DMS53 (cell line): ENCODE measurements around the gene SLC4A11.

Experiments used
- DNase-seq: peaks from one replicate; lab custom pipeline; 2025; lab: John Stamatoyannopoulos, UW

Gene SLC4A11

DNA sequence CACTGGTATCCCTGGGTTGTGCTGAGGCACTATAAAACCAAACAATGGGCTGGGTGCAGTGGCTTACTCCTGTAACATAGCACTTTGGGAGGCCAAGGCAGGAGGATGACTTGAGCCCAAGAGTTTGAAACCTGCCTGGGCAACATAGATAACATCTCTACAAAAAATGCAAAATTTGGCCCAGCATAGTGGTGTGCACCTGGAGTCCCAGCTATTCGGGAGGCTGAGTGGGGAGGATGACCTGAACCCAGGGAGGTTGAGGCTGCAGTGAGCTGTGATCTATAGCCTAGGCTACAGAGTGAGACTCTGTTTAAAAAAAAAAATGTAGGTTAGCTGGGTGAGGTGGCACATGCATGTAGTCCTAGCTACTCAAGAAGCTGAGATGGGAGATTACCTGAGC is 7.7 kb upstream of the SLC4A11 start:
- DNase-seq: no peak

DNA sequence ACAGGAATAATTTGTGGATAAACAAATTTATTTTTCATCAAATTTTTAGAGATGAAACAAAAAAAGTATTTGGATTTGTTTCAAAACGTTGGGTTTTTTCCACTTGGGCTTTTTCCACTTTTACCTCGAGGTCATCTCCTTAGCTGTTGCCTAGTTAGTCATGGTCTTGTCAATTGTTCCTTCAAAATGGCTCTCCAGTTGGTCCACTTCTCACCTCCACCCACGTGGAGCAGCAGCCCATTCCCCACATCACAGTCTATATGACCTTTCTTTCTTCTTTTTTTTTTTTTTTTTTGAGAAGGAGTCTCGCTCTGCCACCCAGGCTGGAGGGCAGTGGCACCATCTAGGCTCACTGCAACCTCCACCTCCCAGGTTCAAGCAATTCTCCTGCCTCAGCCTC is 6.7 kb upstream of the SLC4A11 start:
- no peak for DNase-seq

DNA sequence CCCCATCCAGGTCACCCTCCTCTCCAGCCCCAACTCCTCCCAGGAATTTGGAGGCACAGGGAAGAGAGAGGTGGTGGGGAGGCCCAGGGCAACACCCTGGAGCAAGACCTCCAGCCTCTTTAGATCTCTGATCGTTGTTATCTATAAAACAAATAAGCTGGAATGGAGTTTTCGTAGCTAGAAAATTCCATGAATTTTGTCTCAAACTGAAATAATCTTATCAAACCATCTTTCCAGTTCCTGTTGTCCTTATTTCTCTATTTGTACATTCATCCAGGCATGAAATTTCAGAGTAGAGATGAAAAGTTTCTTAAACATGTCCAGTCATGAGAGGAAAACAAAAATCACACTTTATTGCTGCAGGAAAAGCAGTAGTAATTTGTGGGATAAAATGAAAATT is 6.2 kb upstream of the SLC4A11 start:
- no peak for DNase-seq

DNA sequence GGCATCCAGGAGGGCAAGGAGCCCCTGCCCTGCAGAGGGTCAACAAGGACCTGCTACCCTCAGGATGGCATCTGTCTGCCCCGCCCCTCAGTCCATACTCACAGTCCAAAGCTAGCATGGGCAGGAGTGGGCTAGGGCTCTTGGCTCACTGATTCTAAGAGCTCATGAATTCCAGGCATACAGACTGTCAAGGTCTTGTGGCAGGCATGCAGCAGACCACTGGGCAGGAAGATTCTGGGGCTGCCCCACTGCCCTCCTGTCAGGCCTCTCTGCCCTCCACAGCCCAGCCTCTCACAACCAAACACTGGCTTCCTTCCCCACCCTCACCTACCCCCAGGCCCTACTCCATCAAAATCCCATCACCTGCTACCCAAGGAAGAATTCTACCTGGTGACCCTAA is 5.6 kb upstream of the SLC4A11 start:
- DNase-seq: no peak

DNA sequence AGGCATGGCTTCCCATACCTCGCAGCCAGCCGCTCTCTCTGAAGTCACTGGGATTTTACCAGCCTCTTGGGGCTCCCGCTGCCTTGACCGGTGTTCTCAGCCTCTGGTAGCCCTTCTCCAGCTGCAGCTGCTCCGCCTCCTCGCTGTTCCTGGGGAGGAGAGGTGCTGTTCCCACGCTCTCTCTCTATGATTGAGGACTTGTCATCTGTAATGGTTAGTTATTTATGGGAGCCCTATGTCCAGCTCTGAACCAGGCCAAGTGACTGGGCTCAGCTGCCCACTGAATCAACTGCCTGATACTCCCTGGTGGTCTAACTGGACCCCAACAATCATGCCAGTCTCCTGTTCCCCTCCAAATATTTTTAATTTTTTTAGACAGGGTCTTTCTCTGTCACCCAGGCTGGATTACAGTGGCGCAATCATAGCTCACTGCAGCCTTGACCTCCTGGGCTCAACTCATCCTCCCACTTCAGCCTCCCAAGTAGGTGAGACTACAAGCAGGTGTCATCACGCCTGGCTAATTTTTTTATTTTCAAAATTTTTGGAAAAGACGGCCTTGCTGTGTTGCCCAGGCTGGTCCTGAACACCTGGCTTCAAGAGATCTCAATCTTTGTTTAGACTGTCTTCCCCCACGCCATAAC is 4.8 kb upstream of the SLC4A11 start:
- DNase-seq: no peak

DNA sequence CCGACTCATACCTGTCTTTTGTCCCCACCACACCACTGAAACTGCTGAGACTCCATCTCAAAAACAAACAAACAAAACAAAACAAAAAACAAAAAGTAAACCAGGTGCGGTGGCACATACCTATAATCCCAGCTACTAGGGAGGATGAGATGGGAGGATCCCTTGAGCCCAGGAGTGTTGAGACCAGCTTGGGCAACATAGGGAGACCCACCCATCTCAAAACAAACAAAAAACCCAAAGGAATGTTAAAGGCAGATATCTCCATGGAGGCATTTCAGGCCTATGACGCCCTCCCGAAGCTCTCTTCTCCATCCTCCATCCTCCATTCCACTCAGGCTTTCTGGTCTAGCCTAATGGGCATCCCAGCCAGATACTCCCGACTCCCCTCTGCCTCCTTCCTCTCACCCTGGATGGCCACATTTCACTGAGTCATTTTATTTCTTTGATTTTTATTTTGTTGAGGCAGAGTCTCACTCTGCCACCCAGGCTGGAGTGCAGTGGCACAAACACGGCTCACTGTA is 3.2 kb upstream of the SLC4A11 start:
- no peak for DNase-seq

DNA sequence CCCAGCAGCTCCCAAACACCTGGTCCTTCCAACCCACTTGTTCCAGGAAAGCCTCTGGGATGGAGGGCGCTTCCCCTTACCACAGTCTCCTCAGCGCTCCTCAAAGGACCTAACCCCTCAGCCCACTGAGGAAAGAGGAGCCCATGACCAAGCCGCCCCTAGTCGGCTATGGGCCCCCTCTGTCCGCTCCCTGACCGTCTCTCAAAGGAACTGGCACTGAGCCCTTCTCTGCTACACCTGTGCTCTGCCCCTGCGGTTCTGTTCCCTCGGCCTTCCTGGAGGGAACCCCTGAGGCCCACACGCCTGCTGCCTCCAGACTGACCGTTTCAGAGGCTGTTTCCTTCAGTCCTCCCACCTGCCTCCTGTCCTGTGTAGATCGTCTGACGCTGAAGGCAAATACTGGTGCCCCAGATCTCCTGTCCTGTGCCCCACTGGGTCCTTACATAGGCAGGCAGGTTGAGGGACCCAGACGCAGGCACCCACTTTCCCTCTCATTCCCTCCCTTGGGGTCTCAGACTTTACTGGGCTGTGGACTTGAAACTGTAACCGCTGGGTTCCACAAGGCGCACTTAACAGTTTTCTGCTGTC is 1.9 kb upstream of the SLC4A11 start:
- DNase-seq: no peak

DNA sequence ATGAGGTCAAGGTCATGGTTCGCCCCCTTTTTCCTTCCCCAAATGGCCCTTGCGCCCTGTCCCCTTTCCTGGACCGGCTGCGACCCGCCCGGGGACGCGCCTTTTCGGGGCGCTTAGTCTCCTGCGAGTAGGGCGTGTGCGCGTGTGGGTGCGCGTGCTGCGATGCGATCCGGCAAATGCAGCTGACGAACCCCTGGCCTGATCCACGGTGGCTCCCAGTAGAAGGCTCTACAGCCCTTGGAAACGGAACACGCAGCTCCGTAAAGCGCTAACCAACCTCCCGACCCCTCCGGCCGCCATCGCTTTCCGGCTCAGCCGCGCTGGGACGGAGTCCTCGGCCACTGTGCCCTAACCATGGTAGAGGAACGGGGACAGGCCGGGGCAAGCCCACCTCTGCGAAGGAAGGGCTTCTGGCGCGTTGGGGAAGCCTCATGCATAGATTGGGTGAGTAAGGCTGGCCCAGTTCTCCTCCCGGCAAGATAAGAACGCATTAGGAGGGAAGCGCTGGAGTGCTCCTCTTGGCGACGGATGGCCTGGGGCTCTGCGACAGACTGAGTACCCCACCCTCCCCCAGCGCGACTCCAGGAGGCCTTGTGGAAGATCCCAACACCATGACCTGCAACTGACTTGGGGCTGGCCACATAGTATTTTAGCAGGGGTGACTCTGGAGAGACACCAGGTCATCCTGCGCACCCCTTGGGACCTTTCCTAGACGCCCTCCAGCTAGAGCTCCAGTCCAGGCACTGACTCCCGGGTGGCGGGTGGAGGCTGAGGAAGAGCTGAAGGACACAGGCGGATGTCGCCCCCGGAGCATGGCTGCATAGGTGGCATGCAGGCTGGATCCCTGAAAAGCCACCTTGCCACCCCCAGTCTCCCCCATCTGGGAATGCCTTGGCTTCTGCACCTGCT is 1.1 kb upstream of the SLC4A11 start:
- peak; percentile 69 for DNase-seq

DNA sequence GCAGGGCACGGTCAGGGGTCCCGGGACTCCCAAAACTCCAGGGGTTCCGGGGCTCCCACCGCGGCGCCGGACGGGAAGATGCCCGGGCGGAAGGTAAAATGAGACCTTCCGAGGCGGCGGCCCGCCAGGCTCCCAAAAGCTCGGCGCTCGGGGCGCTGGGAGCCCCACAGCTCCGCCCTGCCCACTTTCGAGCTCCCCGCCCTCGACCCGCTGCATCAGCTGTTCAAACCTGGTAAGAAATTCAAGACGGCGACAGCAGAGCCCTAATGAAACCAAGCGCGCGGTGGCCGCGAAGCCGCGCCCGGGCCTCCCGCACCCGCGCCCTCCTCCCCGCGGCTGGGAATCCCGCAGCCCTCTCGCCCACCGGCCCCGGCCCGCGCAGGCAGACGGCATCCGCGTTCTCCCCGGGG is 369 bp downstream of the SLC4A11 start:
- peak; percentile 76 for DNase-seq

DNA sequence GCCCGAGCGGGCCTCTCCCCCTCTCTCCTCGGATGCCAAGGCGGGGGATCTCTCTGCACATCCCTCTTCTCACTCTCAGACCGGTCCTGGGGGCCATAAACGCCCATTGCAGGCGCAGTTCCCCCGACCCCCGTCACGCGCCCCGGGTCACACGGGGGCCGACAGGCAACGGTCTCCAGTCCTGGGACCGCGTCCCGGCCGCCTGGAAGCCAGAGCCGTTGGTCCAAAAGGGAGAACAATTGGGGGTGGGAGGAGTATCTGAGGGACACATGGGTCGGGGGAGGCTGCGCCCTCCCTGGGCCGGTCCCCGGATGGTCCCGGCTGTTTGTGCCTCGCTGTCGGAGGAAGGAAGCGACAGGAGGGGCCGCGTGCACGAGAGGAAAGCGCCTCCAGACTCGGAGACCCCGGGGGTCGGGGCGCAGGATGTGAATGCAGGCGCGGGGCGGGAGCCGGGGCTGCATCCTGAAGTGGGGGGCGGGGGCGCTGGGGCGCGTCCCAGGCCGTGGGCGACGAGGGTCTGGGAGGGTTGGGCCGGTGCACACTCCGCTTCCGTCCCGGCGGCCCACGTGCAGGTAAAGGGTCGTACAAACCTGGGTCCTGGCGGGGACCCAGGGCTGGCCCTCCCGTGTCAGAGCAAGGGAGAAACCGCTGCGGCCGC is 903 bp downstream of the SLC4A11 start:
- peak; percentile 61 for DNase-seq

DNA sequence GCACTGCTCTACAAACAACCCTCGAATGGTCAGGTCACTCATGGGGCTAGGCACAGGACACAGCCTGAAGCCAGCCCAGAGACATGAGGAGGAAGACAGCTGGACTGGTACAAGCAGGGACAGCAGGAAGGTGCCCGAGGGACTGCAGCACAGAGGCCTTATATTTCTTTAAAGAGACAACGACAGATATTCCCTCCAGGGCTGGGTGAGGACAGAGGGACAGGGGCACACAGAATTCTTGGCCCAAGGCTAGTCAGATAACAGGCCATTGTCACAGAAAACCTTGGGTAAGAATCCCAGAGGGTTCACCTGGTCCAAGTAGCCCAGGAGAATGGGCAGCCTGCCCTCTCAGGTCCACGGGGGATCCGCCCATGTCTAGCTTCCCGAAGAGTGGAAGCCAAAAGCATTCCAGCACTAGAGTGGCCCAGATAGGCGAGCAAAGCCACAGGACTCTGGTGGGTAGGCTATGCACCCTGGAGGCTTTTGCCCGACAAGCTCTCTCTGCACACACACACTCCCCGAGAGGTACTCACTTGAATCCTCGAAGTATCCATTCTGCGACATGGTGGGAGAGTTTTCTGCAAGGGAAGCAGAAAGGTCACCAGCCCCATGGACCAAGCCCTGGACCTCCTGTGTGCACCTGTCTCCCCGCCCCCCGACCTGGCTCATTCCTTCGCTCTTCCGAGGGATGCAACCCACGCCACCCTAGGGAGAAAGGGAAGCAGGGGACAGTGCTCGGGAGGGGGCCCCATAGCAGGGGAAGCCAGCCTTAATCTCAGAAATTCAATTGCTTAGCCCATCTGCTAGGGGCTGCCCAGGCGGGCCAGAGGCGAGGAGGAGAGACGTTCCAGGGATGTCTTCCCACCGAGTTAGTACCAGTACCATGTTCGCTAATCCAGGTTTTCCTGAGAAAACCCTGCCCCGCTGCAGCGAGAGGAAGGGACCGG is 1.7 kb downstream of the SLC4A11 start:
- peak; percentile 49 for DNase-seq

DNA sequence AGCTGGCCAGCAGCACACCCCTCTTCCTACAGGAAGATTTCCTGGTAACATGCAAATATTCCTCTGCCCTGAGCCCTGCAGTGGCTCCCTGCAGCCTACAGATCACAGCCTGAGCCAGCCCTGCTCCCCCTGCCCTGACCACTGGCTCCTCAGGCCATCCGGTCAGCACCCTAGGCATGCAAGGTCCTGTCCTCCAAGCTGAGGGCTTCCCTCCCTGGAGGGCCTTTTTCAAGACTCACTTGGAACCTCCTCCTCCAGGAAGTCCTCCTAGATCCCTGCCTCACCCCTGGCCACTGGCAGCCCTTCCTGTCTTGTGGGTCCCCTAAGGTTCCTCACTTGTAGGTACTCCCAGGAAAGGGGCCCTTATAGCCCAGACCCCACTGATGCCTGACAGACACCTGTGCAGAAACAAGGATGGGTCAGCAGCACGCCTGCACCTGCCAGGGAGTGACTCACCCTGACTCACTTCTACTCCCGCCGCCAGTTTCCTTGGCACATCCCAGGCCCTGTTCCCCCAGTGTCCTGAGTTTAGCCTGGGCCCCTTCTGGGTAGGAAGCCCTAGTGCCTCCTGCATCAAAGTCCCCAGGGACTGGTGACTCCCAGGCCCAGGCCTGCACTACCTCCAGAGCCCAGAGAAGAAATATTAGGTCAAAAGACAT is 3.2 kb downstream of the SLC4A11 start:
- peak; percentile 95 for DNase-seq

DNA sequence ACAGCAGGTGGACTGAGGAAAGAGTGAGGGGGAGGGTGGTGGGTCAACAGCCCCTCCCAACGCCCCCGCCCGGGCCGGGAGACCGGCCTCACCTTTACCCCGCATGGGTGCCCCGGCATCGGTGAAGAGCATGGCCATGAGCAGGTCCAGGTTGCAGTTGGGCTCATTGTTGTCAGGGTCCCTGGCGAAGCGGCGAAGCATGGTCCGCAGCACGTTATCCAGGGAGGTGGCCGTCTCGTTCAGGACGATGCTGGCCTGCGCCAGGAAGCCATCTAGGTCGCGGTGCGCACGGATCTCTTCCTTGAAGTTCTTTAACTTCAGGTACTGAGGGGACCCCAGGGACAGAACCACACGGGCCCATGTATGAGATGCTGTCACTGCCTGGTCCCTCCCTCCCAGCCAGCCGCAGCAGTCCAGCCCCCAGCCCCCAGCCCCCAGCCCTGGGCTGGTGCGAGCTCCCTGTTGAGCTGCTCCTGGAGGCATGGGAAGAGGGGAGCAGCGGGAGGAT is 4.9 kb downstream of the SLC4A11 start:
- no peak for DNase-seq

DNA sequence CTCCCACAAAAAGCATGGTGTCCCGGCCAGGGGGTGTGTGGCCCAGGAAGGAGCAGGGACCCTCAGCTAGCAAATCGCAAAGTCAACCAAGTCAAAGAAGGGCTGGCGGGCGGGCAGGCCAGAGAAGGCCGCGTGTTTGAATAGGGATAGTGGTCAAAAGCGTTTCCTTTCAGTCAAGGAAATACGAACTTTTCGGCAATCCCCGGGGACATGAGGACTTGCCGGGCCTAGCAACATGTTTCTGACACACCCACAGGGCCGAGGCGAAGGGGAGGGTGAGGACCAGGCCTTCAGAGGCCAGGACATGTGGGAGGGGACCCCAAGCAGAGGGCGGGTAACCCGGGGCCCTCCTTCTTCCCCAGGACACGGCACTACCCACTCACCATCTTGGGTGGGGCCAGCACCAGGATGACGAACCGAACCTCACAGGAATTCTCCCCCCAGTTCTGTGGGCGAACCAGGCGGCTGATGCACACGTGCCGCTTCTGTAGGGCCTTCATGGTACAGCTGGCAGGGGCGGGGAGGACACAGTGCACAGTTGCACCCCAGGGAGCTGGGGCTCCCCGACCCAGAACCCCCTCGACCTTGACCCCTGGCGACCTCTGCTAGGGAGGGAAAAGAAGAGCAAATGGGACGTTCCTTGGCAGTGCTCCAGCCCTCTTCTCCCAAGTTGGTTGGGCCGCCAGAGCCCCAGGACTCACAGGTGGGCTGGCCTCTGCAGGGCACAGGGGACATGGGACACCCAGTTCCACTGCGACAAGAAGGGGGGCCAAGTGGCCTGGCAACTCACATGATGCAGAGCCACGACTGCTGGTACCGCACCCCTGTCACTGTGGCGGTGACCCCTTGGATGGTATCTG is 5.6 kb downstream of the SLC4A11 start:
- no peak for DNase-seq

DNA sequence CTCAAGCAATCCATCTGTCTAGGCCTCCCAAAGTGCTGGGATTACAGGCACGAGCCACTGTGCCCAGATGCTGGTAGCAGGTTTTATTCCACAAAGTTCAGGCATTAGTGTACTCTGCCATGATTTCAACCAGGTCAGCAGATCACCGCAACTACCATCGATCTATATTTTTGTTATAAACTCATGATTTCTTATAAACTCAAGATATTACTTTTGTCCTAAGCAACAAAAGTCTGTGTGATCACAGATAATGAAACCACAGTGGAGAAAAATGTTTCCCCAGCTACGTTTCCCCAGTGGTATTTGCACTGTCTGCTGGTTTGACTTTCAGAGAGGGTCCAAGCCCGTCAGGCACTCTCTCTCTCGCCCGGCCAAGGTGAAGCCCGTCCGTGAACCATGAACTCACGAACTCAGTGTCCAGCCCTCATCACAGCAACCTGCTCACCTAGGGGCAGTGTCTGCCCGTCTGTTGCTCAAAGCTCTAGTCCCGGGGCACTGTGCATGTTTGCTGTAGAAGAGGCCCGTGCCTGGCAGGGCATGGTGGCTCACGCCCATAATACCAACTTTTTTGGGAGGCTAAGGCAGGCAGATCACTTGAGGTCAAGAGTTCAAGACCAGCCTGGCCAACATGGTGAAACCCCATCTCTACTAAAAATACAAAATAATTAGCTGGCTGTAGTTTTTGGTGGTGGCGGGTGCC is 7.0 kb downstream of the SLC4A11 start:
- DNase-seq: no peak

DNA sequence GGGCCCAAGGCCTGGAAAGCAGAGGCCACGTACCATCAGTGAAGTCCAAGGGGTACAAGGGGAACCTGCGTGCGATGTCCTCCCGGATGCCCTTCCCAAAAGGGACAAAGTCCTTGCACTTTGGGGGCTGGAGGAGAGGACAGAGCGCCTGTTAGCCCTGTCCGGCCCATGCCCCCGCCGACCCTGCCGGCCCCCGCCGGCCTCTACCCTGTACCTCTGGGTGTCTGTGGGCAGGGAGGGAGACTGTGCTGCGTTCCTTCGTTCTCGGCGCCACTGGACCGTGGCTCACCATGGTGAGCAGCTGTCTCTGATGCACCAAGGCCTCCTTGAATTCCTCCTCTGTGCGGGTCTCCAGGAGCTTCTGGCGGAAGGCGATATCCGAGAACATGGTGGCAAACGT is 7.9 kb downstream of the SLC4A11 start:
- DNase-seq: no peak

DNA sequence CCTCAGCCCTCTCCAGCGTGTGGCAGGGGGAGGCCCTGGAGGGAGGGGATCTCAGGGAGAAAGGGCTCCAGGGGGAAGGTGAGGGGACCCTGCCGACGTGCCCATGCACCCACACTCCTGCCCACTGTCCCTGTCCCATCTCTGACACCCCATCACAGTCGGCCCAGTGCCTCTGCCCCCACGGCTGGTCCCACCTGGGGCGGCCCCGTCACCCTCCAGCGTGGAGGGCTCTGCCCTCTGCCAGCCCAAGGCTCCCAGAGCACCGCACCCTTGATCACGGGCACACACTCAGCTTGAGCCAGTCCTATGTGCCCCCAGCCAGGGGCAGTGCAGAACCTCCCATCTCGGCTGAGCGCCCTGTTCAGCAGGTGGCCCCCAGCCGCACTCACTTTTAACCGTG is 9.2 kb downstream of the SLC4A11 start:
- no peak for DNase-seq

DNA sequence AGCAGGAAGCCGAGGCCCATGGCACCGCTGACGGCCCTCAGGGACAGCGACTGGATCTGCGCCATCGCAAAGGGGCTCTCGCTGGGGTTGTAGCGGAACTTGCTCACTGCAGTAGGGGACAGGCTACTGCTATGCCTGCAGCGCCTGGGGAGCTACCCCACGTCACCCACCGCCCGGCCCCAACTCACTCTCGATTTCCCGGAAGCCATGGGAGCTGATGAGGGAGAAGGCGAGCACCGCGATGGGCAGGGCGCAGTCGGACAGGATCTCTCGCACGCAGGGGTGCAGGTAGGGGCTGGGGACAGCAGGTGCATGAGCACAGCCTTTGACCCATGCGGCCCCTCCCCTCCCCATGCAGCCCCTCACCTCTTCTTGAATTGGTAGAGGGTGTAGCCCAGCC is 9.8 kb downstream of the SLC4A11 start:
- no peak for DNase-seq

DNA sequence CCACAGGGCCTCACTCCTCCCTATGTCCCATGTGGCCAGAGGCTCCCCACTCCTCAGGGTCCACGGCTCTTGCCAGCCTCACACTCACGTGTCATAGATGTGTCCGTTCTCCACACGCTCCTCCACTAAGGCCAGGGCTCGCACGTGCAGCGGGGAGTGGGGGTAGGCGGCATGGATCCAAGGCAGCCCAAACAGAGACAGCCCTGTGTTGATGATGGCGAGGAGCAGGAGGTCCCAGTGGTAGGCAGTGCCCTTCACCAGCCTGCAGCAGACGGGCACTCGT is 10.3 kb downstream of the SLC4A11 start:
- DNase-seq: no peak
